HL-60/S4 (cell line): ENCODE results near the gene OR8B4.
"Not testable (repeated sequence)": the region's sequence is repeated elsewhere in the genome, so short reads cannot be mapped to it uniquely, and the experiment has no call there.

Experiments used
- in situ Hi-C: fragments of 300-500 bp; cut with MboI; formaldehyde crosslinking; loops from 2 replicates; pipeline ENCODE4 v1.14.3; 2022; ENCODE audit warnings: low sequenced_read_pairs

OR8B4 gene

DNA sequence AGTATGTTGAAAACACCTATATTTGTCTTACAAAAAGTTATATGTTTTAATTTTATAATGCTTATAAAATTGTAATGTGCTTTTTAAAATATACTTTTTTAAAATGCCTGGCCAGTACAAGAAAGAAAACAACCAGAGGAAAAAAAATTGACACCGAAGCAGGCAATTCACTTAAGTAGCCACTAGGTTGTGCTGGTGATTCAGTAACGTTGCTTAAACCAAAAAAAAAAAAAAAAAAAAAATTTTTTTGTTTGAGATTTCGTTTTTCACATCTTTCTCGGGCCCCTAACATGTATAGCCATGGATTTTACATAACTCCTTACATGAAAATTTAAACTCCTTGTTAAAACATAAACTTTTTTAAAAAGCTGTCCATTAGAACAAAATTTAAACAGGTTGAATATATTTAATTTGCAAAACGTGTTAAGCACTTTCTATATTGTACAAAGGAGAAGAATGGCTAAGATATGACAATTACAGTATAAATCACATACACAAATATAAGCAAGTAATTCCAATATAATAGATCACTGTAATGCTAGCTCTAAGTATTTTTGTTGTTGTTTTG lies 9.2 kb downstream of the OR8B4 start:
- in situ Hi-C loops, result loop anchor here (10.0 to 25.0 kb wide), 2 partner anchors 169 to 422 kb away; no protein-coding TSS in a partner anchor

- in situ Hi-C loops, result loop anchor here (10.0 to 25.0 kb wide), 2 partner anchors 175 to 427 kb away; no protein-coding TSS in a partner anchor
Measured at GRCh38 chr11:124409906-124410305, 14.8 kb downstream of the OR8B4 start.

DNA sequence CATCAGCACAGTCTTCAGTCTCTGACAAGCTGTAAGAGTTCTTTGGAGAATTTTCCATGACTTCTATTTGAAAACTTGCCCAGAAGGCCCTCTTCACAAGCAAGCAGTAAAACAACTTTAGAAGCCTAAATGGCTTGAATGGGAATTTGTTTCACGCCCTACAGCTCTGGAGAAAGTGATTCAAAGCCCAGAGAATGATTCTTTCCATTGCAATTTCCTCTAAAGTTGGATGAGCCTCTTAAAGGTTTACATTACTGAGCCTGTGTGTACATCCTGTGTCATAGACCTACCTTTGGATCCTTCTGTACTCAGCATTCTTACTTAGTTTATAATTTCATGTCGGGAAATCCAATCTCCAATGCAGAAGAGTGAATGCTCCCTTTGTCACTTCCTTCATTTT lies 19.1 kb downstream of the OR8B4 start:
- in situ Hi-C loops, result loop anchor here (25.0 kb wide), 1 partner anchor 432 kb away; no protein-coding TSS in a partner anchor

- in situ Hi-C loops, result loop anchor here (25.0 kb wide), 1 partner anchor 434 kb away; no protein-coding TSS in a partner anchor
Measured at GRCh38 chr11:124403186-124403585, 21.5 kb downstream of the OR8B4 start.

DNA sequence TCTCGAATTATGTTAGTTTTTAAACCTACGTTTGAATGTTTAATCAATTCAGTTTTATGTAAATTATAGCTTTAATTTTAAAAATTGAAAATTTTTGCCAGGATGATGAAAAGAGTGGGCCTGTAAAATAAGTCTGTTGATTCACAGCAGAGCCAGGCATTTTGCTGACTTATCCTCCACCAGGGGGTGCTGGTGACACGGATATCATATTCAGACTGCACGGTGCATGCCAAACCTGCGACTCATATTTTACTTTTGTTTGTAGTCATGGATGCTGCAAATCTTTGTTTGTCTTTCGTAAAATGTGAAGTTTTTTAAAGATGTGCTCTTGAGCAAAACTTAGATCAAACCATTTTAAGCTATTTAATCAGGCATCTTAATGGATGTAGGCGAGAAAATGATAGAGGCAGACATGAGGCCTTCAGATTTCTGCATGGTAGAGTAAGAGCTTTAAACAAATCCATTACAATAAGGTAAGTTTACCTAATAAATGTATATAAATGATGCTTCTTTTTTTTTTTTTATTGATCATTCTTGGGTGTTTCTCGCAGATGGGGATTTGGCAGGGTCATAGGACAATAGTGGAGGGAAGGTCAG lies 22.2 kb downstream of the OR8B4 start:
- in situ Hi-C loops, result loop anchor here (25.0 kb wide), 1 partner anchor 435 kb away; no protein-coding TSS in a partner anchor

DNA sequence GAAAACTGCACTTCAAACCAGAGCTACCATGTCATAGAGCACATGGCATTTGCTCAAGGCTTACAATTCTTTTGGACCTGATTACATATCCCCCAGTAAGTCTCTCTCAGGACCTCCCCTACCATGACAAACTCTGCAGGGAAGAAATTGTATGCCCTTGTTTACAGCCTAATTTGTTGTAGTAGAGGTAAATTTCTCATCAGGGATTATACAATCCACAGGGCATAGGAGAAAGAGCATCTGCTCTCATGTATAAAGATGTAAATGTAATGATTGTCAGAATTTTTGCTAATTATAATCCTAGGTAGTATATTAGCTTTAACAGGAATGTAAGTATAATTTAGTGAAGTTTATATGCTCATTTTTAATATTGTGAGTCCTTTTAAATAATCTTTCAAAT lies 25.7 kb downstream of the OR8B4 start, which contains the start of gene OR8B3:
Gene OR8B3, minus strand, starts transcription at position 101 of the 400 bp plus-strand sequence. CDS start 1,673 bp downstream, outside the sequence.
- in situ Hi-C loops, result no loop called here

DNA sequence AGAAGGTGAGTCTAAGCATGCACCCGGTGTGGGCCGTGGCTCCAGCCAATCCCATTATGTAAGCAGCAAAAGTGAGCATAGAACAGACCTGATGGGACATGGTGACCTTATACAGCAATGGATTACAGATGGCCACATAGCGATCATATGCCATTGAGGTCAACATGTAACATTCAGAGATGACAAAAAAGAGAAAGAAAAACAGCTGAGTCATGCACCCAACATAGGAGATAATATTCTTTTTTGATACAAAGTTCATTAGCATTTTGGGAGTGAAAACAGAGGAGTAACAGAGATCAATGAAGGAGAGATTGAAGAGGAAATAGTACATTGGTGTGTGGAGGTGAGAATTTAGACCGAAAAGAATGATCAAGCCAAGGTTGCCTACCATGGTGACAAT lies 27.8 kb downstream of the OR8B4 start:
- in situ Hi-C loops, result not testable (repeated sequence)

GRCh38 chr11:124394408-124394807 lies 30.3 kb downstream of the OR8B4 start:
- in situ Hi-C loops, result no loop called here

- in situ Hi-C loops, result no loop called here
Measured at GRCh38 chr11:124384399-124384798, 40.3 kb downstream of the OR8B4 start, which contains the start of gene OR8B2. TSS of gene OR8B2 (minus strand) at chr11:124384499. CDS start at chr11:124383343, 1,156 bp downstream.

DNA sequence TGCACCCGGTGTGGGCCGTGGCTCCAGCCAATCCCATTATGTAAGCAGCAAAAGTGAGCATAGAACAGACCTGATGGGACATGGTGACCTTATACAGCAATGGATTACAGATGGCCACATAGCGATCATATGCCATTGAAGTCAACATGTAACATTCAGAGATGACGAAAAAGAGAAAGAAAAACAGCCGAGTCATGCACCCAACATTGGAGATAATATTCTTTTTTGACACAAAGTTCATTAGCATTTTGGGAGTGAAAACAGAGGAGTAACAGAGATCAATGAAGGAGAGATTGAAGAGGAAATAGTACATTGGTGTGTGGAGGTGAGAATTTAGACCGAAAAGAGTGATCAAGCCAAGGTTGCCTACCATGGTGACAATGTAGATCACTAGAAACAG lies 41.8 kb downstream of the OR8B4 start:
- in situ Hi-C loops, result not testable (repeated sequence)

GRCh38 chr11:124380585-124380984 lies 44.1 kb downstream of the OR8B4 start:
- in situ Hi-C loops, result no loop called here

DNA sequence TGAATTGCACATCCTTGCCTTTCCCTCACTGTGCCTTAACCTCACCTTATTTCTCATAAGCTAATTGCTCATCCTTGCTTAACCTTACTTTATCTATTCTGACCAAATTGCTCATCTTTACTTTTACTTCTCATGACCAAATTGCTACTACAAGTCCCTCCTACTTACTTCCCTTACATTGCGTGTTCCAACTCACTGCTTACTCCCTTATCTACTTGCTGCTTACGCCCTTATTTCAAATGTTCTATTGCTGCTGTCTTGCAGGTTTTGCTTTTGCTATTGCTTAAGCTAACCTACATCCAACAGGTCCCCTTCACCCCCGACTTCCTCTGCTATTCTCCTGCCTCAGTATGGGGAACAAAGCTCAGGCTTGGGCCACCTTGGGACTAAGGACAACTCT lies 48.4 kb downstream of the OR8B4 start:
- in situ Hi-C loops, result no loop called here
